T-helper 17 cell (primary cell): ENCODE results near the gene ZNF428. TPM values are rescaled to one million over a fixed set of nuclear protein-coding genes. Genes with fewer than 3 reads are reported as not detected.
"Not testable (repeated sequence)": the region's sequence is repeated elsewhere in the genome, so short reads cannot be mapped to it uniquely, and the experiment has no call there.

Experiments used
- ATAC-seq: fragments of 150-1000 bp; cut with Tn5 transposase; 2 replicates; pipeline ENCODE4 v1.10.0; 2021; ENCODE audit warnings: mild to moderate bottlenecking, moderate library complexity
- DNase-seq, 3 donors: peaks; one replicate each; pipeline versions ENCODE4 v3.0.0 to v3.0.0-alpha.2; 2020 to 2021
- H3K9me3 ChIP-seq: one replicate; pipeline ENCODE4 v1.7.0; 2013; ENCODE audit warnings: low read length, mild to moderate bottlenecking; ENCODE audit not compliant: control insufficient read depth, poor library complexity, severe bottlenecking
- H3K27ac Mint-ChIP-seq: one replicate; pipeline ENCODE4 v1.8.0; 2022; ENCODE audit warnings: mild to moderate bottlenecking, moderate library complexity, mixed read lengths
- H3K27me3 Mint-ChIP-seq: one replicate; pipeline ENCODE4 v1.8.0; 2022; ENCODE audit warnings: mixed read lengths
- H3K36me3 Mint-ChIP-seq: one replicate; pipeline ENCODE4 v1.8.0; 2022; ENCODE audit warnings: low read depth, mixed read lengths
- H3K4me1 Mint-ChIP-seq: one replicate; pipeline ENCODE4 v1.8.0; 2022; ENCODE audit warnings: mild to moderate bottlenecking, mixed read lengths
- H3K4me3 Mint-ChIP-seq: one replicate; pipeline ENCODE4 v1.8.0; 2022; ENCODE audit warnings: mild to moderate bottlenecking, moderate library complexity, mixed read lengths
- total RNA-seq, 4 donors: library from RNA in 2 of 4; stranded (reverse) in 2 of 4; gene quantifications; one replicate each; pipeline ENCODE4 v1.2.3 and lab custom pipeline; 2022 to 2026

Gene ZNF428
- total RNA-seq, 2 donors from 2014 or later: 23.8 to 26.3 TPM

- DNase-seq (no peak), ATAC-seq (no peak)
- Mint-ChIP-seq H3K4me3 (no peak overlapping the region), H3K36me3 (peaks cover 8% of the 10 kb centered on the region), H3K4me1 (peaks cover 14% of the 10 kb centered on the region), H3K27ac (no peak overlapping the region), H3K27me3 (peaks cover 32% of the 10 kb centered on the region)
- no peaks in the 10 kb centered on the region for H3K9me3 ChIP-seq
Observed at GRCh38 chr19:43636121-43636683, 16.8 kb upstream of the ZNF428 start.

- not testable (repeated sequence) for DNase-seq
Observed at GRCh38 chr19:43635561-43635940, 16.1 kb upstream of the ZNF428 start.

GRCh38 chr19:43634872-43635560, 15.6 kb upstream of the ZNF428 start:
- H3K4me3 Mint-ChIP-seq: no peak overlapping the region
- no peak for ATAC-seq
- H3K27me3 Mint-ChIP-seq: peaks cover 31% of the 10 kb centered on the region

More at GRCh38 chr19:43635561-43635940, 16.1 kb upstream of the ZNF428 start:
- peaks cover 12% of the 10 kb centered on the region for H3K4me1 Mint-ChIP-seq
- H3K9me3 ChIP-seq, ATAC-seq, H3K36me3 Mint-ChIP-seq, H3K27ac Mint-ChIP-seq, H3K4me3 Mint-ChIP-seq: not testable (repeated sequence)
- H3K27me3 Mint-ChIP-seq: peaks cover 31% of the 10 kb centered on the region

GRCh38 chr19:43634506-43634871, 15.1 kb upstream of the ZNF428 start:
- no peak overlapping the region for H3K4me3 Mint-ChIP-seq
- H3K27me3 Mint-ChIP-seq: peaks cover 31% of the 10 kb centered on the region
- H3K27ac Mint-ChIP-seq: no peak overlapping the region
- peaks cover 8% of the 10 kb centered on the region for H3K36me3 Mint-ChIP-seq
- H3K4me1 Mint-ChIP-seq: peaks cover 10% of the 10 kb centered on the region
- no peaks in the 10 kb centered on the region for H3K9me3 ChIP-seq
- no peak for DNase-seq
- ATAC-seq: no peak

More at GRCh38 chr19:43634872-43635560, 15.6 kb upstream of the ZNF428 start:
- H3K36me3 Mint-ChIP-seq: peaks cover 8% of the 10 kb centered on the region
- no peak overlapping the region for H3K27ac Mint-ChIP-seq
- H3K9me3 ChIP-seq: no peaks in the 10 kb centered on the region
- no peak for DNase-seq
- H3K4me1 Mint-ChIP-seq: peaks cover 10% of the 10 kb centered on the region

GRCh38 chr19:43634068-43634467, 14.6 kb upstream of the ZNF428 start:
- H3K4me1 Mint-ChIP-seq: peaks cover 8% of the 10 kb centered on the region
- no peak overlapping the region for H3K27ac Mint-ChIP-seq
- peaks cover 6% of the 10 kb centered on the region for H3K36me3 Mint-ChIP-seq
- DNase-seq (no peak), ATAC-seq (no peak)
- H3K4me3 Mint-ChIP-seq: no peak overlapping the region
- H3K9me3 ChIP-seq: no peaks in the 10 kb centered on the region
- peaks cover 28% of the 10 kb centered on the region for H3K27me3 Mint-ChIP-seq

- peaks cover 23% of the 10 kb centered on the region for H3K27me3 Mint-ChIP-seq
- ATAC-seq: no peak
Observed at GRCh38 chr19:43633520-43633919, 14.1 kb upstream of the ZNF428 start.

GRCh38 chr19:43631491-43631890, 12.1 kb upstream of the ZNF428 start:
- no peak overlapping the region for H3K27ac Mint-ChIP-seq
- H3K4me3 Mint-ChIP-seq: no peak overlapping the region
- peaks cover 23% of the 10 kb centered on the region for H3K27me3 Mint-ChIP-seq
- peaks cover 2% of the 10 kb centered on the region for H3K36me3 Mint-ChIP-seq
- H3K9me3 ChIP-seq: no peaks in the 10 kb centered on the region
- H3K4me1 Mint-ChIP-seq: peaks cover 2% of the 10 kb centered on the region
- DNase-seq (no peak), ATAC-seq (no peak)

More at GRCh38 chr19:43633520-43633919, 14.1 kb upstream of the ZNF428 start:
- Mint-ChIP-seq H3K4me3 (no peak overlapping the region), H3K27ac (no peak overlapping the region), H3K36me3 (peaks cover 2% of the 10 kb centered on the region), H3K4me1 (peaks cover 2% of the 10 kb centered on the region)
- no peaks in the 10 kb centered on the region for H3K9me3 ChIP-seq
- no peak for DNase-seq

GRCh38 chr19:43628646-43629326, 9.4 kb upstream of the ZNF428 start:
- no peak for ATAC-seq
- H3K9me3 ChIP-seq: no peaks in the 10 kb centered on the region
- H3K4me1 Mint-ChIP-seq: peaks cover 13% of the 10 kb centered on the region
- DNase-seq: no peak
- H3K27ac Mint-ChIP-seq: no peak overlapping the region
- H3K4me3 Mint-ChIP-seq: no peak overlapping the region
- H3K36me3 Mint-ChIP-seq: peaks cover 2% of the 10 kb centered on the region
- H3K27me3 Mint-ChIP-seq: peaks cover 19% of the 10 kb centered on the region

GRCh38 chr19:43626838-43627237, 7.4 kb upstream of the ZNF428 start:
- Mint-ChIP-seq H3K4me1 (peaks cover 13% of the 10 kb centered on the region), H3K36me3 (no peaks in the 10 kb centered on the region), H3K27ac (no peak overlapping the region), H3K4me3 (no peak overlapping the region), H3K27me3 (peaks cover 12% of the 10 kb centered on the region)
- H3K9me3 ChIP-seq: no peaks in the 10 kb centered on the region
- no peak for ATAC-seq
- DNase-seq: no peak

GRCh38 chr19:43625918-43626579, 6.6 kb upstream of the ZNF428 start:
- no peak overlapping the region for H3K4me3 Mint-ChIP-seq
- ATAC-seq (no peak), DNase-seq (no peak)
- H3K27ac Mint-ChIP-seq: no peak overlapping the region
- H3K27me3 Mint-ChIP-seq: peaks cover 12% of the 10 kb centered on the region
- H3K36me3 Mint-ChIP-seq: no peaks in the 10 kb centered on the region
- H3K9me3 ChIP-seq: no peaks in the 10 kb centered on the region
- peaks cover 13% of the 10 kb centered on the region for H3K4me1 Mint-ChIP-seq

GRCh38 chr19:43624933-43625332, 5.5 kb upstream of the ZNF428 start:
- ATAC-seq (peak; percentile 94), DNase-seq (peak; percentile 71 to 87 (median 77))
- H3K27me3 Mint-ChIP-seq: peaks cover 12% of the 10 kb centered on the region
- no peaks in the 10 kb centered on the region for H3K9me3 ChIP-seq
- H3K4me1 Mint-ChIP-seq: peaks cover 21% of the 10 kb centered on the region
- no peaks in the 10 kb centered on the region for H3K36me3 Mint-ChIP-seq
- no peak overlapping the region for H3K27ac Mint-ChIP-seq
- no peak overlapping the region for H3K4me3 Mint-ChIP-seq

GRCh38 chr19:43623889-43624670, 4.7 kb upstream of the ZNF428 start:
- no peak overlapping the region for H3K27ac Mint-ChIP-seq
- no peaks in the 10 kb centered on the region for H3K36me3 Mint-ChIP-seq
- DNase-seq: no peak
- peaks cover 12% of the 10 kb centered on the region for H3K27me3 Mint-ChIP-seq
- H3K4me3 Mint-ChIP-seq: no peak overlapping the region
- no peaks in the 10 kb centered on the region for H3K9me3 ChIP-seq
- H3K4me1 Mint-ChIP-seq: peaks cover 22% of the 10 kb centered on the region
- no peak for ATAC-seq
